HG03064 (cell line): ENCODE data around the gene PDE5A.
"Not testable (repeated sequence)": the region's sequence is repeated elsewhere in the genome, so short reads cannot be mapped to it uniquely, and the experiment has no call there.

Source experiments
- ATAC-seq: cut with Tn5 transposase; IDR thresholded peaks from one replicate; pipeline ENCODE4 v1.9.1; 2021; ENCODE audit warnings: low read depth; ENCODE audit not compliant: unreplicated experiment

Gene PDE5A

DNA sequence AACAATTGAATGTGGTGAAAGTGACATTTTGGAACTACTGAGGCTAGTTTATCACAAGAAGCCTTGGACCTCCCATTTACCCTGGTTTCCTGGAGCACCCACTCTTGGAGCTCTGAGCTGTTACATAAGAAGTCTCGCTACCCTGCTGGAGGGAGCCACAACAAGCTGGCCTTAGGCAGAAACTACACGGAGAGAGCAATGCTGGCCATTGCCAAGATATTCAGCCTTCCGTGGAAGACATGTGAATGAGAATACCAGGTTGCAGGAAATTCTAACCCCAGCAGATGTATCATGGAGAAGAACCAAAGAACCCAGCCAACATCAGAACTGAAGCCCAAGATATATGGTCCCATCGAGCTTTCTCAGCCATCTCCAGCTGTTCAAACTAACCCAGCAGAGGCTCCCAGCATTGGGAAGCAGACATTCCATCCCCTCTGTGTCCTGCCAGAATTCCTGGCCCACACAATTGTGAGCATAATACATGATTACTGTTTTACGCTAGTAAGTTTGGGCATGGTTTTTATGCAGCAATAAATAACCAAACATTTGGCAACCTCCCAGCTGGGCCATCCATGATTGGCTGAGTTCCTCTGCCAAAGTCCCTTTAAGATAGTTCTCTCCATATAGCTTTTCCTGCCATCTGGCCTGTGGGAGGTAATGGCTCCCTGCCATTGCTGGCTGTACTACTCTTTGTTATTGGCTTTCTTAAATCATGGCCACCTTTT, 17.9 kb upstream of the PDE5A start:
- ATAC-seq = no peak

DNA sequence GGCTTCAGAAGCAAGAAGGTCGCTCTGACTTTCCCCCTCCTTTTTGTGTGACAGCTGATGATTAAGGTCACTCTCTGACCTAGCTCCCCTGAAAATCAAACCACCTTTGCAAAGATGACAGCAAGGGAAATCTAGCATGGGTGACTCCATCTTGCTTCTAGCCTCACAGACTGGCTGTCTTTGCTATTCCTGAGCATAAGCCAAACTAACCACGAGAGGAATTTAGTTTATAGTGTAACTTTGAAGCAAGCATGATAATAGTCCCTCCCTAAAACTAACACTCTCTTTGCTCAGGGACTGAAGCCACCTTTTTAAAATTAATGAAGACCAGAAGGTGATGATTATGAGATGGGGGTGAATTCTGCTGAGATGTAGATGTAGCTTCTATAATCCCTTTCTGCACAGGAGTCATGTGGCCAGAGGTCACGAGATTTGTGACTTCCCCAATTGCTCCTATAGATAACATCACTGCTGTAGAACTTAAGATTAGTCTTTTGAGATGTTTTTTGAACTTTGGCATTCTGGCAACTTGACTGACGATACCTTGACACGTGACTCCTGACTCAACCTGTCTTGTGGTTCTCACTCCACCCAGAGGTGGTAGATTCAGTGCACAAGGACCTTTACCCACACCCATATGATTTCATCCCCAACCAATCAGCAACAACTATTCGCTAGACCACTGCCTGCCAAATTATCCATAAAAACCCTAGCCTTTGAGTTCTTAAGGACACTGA, 14.9 kb upstream of the PDE5A start:
- ATAC-seq = no peak

DNA sequence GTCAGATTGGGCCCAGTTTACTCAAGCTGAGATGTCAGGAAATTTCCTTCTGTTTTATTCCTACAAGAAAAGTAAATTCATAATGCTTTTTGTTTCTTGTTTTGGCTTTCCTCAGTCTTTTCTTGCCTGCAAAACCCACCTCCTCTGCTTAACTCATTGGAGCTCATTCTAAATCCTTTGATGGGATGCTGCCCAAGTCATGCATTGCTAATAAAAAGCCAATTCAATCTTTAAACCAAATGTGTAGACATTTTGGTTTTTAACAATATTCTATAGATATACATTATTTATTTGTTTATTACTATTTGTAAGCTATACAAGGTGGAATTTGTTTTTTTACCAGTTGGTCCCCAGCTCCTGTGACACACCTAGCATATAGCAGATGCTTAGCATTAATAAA, 13.2 kb upstream of the PDE5A start:
- ATAC-seq = no peak

DNA sequence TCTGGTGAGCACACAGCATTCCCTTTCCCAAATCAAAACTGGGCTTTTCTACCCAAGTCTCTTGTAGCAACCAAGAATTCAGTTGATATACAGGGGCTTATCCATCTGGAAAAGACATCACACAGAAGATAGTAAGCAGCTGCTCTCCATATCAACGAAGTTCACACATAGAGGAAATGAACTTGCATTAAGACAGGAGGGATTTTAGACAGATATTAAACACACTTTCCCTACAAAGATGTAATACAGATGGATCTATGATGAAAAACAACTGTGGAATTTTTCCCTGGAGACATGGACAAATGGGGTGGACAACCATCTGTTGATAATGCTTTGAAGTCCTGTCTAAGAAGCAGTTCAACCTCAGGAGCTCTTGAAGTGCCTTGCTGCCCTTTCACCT, 9.8 kb upstream of the PDE5A start:
- no peak for ATAC-seq

DNA sequence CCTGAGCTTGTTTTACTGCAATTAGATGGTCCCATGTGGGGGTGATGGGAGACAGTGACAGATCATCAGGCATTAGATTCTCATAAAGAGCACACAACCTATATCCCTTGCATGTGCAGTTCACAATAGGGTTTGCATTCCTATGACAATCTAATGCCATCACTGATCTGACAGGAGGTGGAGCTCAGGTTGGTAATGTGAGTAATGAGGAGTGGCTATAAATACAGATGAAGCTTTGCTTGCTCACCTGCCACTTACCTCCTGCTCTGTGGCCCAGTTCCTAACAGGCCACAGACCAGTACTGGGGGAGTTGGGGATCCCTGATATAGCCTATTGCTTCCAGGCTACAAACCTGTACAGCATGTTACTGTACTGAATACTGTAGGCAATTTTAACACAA, 8.2 kb upstream of the PDE5A start:
- not testable (repeated sequence) for ATAC-seq

DNA sequence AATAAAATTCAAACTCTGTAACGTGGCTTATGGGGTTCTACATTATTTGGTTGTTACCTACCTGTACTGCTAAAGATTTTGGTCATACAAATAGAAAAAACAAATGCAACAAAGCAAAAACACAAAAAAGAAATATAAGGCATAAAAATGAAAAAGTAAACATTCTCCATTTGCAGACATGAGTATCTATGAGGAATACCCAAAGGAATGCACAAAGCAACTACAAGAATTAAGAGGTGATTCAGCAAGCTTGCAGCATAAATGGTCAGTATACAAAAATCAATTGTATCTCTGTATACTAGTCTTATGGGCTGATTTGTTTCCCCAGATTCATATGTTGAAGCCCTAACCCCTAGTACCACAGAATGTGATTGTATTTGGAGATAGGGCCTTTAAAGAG, 3.6 kb upstream of the PDE5A start:
- ATAC-seq = no peak

DNA sequence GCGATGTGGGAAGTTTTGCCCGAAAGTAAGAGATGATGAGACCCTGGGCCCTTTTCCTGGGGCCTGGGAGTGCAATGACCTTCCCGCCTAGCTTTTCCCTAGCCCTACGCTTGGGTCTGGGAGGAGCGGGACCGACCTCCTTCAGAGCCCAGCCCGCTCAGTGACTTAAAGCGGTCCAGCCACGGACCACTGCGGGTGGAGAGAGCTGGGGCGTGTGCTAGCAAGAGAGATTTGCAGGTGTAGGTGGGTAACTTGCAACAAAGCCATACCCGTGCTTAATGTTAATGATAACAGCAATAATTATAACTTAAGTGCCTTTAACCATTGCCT, 503 bp upstream of the PDE5A start:
- peak; percentile 20 for ATAC-seq

DNA sequence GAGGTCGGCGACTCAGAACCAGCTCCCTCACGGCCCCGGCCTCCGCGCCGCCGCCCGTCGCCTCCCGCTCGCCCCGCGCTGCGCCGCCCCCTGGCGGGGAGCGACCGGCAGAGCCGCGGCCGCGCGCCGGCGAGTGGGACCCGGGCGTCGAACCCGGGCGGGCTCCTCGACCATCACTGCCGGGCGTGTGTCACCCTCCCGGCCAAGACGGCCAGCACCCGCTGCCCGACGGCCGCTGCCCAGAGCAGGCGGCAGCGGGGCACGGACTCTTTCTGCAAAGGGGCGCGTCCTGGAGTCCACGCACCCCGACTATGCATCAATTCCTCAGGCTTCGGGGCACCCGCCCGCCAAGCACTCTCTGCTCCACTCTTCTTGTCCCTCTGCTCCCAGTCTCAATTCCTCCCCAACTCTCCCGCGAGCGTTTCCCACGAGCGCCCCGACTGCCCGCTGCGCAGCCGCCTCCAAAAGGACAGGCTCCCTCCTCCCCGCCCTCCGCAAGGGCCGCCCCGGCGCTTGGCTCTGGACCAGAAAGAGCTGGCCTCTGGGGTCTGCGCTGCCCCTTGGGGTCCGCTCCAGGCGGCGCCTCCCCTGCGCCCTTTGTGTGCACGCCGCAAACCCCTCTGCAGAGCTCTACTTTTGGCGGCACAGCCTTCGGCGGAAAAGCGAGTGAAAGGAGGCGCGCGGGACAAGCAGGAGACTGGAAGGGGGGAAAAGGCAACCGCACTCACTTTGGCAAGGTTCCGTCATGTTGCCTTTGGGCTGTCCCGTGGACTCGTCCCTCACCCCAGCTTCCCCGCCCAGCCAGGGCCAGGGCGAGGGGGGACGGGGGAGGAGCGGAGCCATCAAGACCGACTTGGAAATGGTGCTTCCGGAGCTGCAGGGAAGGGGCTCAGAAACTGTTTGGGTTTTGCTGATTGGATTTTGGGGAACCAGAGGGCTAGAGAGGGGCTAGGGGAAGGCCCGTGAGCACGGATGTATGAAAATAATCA, 1.0 kb downstream of the PDE5A start:
- ATAC-seq = peak; percentile 55

DNA sequence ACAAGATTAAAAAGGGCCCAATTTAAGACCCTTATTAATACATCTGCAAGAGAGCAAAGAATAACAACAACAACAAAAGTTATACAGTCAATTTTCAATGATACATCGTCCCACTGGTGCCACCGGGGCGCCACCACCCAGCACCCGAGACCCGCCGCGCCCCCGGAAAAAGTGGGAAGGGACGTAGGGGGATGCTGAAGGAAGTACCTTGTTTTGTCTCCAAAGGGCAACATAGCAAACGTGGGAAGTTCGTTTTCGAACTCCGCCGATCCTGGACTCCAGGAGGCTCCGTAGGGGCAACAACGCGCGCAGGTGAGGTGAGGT, 1.7 kb downstream of the PDE5A start:
- ATAC-seq = no peak

DNA sequence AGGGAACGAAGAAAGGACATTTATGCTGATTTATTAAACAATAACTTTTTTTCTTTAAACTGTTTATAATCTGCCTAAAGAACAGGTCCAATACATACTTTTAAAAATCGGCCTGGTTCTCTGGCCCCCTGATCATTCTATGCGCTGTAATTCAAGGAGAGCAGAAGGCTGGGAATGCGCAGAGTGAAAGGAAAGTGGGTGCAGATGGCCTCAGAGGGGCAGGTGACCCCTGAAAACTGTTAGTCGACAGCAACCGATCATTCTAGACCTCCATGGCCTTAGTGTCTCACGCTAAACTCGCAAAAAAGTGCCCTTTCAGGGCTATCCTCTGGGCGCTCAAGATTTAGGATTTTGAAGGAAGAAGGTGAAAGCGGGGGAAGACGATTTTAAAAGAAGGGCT, 2.2 kb downstream of the PDE5A start:
- ATAC-seq = no peak

DNA sequence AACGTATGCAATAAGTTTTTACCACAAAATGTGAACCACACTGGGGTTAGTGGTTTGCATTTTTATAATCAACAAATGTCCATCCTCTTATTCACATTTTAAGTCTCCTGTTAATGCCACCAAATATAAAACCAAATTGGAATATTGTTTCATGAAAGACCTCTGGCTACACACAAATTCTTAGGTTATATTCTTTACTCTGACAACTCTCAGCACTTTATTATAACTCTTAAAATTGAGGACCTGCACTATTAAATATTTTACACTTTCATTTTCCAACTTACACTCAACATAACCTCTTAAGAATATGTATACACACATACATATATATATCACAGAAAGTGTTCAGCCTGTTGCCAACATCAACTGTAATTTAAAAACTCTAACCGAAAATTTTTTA, 2.8 kb downstream of the PDE5A start:
- ATAC-seq = no peak

DNA sequence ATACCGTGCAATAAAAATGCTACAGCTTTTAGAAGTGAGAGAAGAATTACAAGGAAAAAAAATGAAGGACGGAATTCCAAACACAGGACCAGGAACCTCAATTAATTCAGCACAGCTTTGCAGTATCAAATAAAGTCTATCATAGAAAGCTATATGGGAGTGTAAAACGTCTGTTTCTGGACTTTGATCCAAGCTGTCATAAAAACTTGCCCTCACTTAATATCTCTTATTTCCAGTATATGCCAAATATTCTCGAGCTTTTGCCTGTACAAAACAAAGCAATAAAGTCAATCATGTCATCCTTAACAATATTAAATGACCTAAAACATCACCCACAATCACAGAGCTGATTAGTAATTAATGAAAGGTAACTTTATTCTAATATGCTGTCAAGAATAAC, 4.2 kb downstream of the PDE5A start:
- no peak for ATAC-seq

DNA sequence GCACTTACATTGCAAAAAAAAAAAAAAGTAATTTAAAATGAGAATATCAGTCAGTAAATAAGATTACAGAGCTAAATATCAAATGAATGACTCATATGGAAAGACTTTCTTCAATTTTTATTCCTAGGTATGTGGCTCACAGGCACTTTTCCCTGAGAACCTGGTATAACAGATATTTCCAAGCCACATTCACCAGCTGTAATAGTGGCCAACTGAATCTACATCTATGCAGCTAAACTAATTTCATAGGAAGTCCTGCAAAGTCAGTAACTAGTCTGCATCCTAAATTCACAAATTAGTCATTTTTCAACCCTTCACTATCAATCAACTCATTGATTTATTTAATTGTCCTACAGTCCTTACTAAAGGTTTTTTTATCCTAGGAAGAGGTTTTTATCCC, 5.6 kb downstream of the PDE5A start:
- ATAC-seq = no peak

DNA sequence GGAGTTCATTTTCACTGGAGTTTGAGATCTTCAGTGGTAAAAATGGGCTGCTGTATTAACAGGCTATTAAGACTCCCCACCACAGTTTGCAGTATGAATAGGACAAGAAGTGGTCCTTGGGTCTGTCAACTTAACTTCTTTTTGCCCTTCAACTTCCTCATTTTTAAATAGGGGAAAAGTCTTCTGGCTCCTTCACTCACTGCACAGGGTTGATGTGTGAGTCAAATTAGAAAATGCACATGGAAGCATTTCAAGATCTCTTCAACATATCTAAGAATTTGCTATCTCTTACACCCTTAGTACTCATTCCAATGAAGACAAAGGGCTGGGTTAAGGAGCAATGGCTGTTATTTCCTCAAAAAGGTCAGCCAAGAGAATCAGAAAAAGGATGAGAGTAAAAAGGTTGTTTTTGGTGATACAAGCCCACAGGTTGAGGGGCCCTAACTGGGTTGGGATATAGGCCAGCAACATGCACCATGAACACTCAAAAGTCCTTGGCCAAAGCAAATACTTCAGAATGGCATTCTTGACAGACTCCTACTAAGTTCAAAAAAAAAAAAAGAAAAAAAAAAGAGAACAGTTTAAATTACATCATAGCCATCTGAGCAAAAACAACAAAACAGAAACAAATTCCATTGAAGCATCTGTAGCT, 13.4 kb downstream of the PDE5A start:
- no peak for ATAC-seq

DNA sequence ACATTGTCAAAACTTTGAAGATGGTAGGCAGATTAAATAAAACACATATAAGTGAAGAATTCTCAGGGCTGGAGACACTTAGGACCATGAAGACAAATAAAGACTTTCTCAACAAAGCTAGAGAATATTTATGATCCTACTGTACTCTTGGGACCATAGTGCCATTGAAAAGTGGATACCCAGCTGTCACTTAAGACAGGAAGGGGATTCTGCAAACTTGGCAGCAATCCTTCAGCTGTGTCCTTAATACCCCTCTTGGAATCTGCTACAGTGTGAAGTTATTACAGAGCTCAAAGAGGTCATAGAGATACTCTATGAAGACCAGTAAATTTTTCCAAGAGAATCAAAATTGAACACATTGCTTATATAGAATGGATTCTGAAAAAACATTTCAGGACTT, 24.3 kb downstream of the PDE5A start:
- ATAC-seq = no peak

DNA sequence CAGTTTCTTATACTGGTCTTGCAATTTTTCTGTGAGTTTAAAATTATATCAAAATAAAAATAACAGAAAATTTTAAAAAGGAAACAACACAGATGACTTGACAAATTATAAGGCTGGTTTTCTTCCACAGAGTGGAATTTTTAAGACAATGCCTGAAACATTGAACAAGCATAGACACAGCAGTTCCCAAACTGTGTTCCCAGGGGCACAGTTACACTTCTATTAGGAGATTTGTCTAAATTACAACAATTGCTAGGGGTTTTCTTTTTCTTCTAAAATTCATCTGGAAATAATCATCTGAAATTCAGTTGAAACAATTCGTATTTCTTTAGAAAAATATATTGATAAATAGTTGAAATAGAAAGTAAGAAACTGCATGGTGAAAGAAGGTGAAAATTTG, 26.2 kb downstream of the PDE5A start:
- no peak for ATAC-seq

DNA sequence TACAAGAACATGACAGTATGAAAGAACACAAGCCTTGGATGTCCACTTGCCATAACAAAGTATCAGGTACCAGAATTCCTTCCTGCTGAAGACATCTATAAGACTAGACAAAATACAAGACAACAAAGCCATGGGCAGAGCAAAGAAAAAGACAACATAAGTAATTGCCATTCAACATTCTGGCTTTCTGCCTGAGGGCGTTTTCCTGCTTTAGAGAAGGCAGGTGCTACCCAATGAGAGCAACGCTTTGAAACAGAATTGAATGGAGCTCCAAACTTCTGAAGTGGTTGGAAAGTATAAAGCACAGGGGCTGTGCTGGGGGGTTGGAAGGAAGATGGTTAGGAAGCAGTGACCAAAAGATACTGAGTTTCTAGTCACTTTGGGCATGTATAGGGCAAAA, 30.1 kb downstream of the PDE5A start:
- no peak for ATAC-seq

DNA sequence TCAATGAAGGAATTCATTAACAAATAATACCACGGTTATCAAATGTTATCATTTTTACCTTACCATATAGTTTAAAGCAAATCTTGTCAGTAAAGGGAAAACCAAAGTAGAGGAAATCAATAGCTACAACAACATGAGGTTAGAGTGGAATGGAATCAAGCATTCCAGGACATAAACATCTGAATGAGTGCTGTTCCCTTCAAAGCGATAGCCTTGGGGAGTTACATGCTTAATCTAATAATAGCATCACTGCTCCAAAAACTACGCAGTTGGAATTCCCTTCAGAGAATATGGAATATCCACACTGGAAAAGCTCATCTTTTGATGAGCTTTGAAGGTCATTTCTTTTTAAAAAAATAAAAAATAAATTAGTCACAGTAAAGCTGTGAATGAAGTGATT, 31.2 kb downstream of the PDE5A start:
- ATAC-seq = no peak

DNA sequence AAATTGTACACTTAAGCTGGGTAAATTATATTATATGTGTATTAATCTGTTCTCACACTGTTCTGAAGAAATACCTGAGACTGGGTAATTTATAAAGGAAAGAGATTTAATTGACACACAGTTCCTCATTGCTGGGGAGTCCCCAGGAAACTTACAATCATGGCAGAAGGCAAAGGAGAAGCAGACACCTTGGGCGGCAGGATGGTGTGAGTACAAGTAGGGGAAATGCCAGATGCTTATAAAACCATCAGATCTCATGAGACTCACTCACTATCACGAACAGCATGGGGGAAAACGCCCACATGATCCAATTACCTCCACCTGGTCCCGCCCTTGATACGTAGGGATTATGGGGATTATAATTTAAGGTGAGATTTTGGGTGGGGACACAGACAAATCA, 34.9 kb downstream of the PDE5A start:
- no peak for ATAC-seq

DNA sequence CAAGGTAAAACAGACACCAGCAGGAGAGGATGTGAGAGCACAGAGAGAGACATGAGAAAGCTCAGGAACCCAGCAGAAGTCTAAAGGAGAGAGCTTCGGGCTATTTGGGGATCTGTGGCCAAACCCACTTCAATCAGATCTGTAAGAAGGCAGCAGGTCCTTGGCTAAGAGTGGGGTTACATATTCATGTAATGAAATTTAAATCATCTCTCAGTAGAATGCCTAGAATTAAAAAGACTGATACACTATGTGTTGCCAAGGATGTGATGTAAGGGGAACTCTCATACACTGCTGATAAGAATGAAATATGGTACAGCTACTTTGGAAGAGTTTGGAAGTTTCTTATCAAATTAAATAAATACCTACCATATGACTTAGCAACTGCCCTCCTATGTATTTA, 35.8 kb downstream of the PDE5A start:
- ATAC-seq = no peak

DNA sequence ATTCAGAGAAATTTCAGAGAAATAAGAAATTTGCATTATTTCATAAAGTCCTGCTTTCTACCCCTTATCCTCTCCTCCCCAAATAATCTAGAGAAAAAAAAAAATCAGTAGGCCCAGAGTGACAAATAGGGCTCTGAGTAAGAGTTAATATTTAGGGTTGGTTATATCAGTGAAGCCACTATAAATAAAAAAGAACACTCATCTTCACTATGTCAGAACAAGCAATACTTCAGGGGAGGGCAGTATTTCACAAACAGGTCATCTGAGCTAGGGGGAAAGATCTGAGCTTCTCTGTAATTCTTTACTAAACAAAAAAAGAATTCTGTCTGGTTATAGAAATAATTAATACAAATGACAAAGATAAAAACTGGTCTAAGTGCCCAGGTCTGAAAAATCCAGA, 39.4 kb downstream of the PDE5A start:
- no peak for ATAC-seq
